ENCODE measurements around the gene PDE4D. TPM values are rescaled to one million over a fixed set of nuclear protein-coding genes. Genes with fewer than 3 reads are reported as not detected.

Gene PDE4D
- total RNA-seq, 1 experiment from 2014 or later, result 3.3 TPM

GRCh38 chr5:59826996-59827395 lies 66.5 kb downstream of the PDE4D start:
- ChIA-PET POLR2A (no interaction called here), CTCF (interaction anchor here (0.9 kb wide), 1 partner anchor 469 kb away, joined by 3 read pairs; no protein-coding TSS in a partner anchor)
- no peak for DNase-seq (ENCODE audit: low spot score)
- no peak for ATAC-seq
- H3K27ac Mint-ChIP-seq, result no peak overlapping the region
- H3K4me1 Mint-ChIP-seq, result peaks cover 33% of the 10 kb centered on the region
- TF ChIP-seq TCF7 (CRISPR knock-in tag; IDR thresholded peaks at IDR 0.05; ENCODE audit: low read depth) (no peak), ELF4 (CRISPR knock-in tag; IDR thresholded peaks at IDR 0.05; ENCODE audit: low read depth) (no peak), FOXP4 (CRISPR knock-in tag; IDR thresholded peaks at IDR 0.05) (no peak), PRDM15 (CRISPR knock-in tag; IDR thresholded peaks at IDR 0.05) (no peak), ZNF317 (CRISPR knock-in tag; IDR thresholded peaks at IDR 0.05; ENCODE audit: borderline replicate concordance, low read depth) (no peak), ZNF671 (CRISPR knock-in tag; IDR thresholded peaks at IDR 0.05) (no peak), MXD4 (CRISPR knock-in tag; IDR thresholded peaks at IDR 0.05; ENCODE audit: borderline replicate concordance) (no peak)
- TF ChIP-seq, protein P1, sequence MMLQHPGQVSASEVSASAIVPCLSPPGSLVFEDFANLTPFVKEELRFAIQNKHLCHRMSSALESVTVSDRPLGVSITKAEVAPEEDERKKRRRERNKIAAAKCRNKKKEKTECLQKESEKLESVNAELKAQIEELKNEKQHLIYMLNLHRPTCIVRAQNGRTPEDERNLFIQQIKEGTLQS (CRISPR knock-in tag; conservative IDR thresholded peaks at IDR 0.05), result no peak
- TF ChIP-seq, protein P2, sequence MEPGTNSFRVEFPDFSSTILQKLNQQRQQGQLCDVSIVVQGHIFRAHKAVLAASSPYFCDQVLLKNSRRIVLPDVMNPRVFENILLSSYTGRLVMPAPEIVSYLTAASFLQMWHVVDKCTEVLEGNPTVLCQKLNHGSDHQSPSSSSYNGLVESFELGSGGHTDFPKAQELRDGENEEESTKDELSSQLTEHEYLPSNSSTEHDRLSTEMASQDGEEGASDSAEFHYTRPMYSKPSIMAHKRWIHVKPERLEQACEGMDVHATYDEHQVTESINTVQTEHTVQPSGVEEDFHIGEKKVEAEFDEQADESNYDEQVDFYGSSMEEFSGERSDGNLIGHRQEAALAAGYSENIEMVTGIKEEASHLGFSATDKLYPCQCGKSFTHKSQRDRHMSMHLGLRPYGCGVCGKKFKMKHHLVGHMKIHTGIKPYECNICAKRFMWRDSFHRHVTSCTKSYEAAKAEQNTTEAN (CRISPR knock-in tag; IDR thresholded peaks at IDR 0.05), result no peak
- no peaks in the 10 kb centered on the region for H3K27me3 Mint-ChIP-seq (ENCODE audit: low read depth)
- no peak overlapping the region for H3K4me3 Mint-ChIP-seq
- no peaks in the 10 kb centered on the region for H3K36me3 Mint-ChIP-seq
- no peaks in the 10 kb centered on the region for H3K9me3 Mint-ChIP-seq

GRCh38 chr5:59823420-59823819 lies 70.1 kb downstream of the PDE4D start:
- Mint-ChIP-seq H3K4me3 (no peak overlapping the region), H3K27ac (no peak overlapping the region), H3K27me3 (ENCODE audit: low read depth) (no peaks in the 10 kb centered on the region), H3K9me3 (no peaks in the 10 kb centered on the region), H3K36me3 (no peaks in the 10 kb centered on the region), H3K4me1 (peaks cover under 1% of the 10 kb centered on the region)
- ATAC-seq, result no peak
- POLR2A ChIA-PET, result no interaction called here
- DNase-seq (ENCODE audit: low spot score), result no peak
- CTCF ChIA-PET, result no interaction called here
- no peak for TF ChIP-seq PRDM15 (CRISPR knock-in tag; IDR thresholded peaks at IDR 0.05)
- TF ChIP-seq NFE2L1 (CRISPR knock-in tag; IDR thresholded peaks at IDR 0.05), result no peak
- TF ChIP-seq SMAD4 (CRISPR knock-in tag; IDR thresholded peaks at IDR 0.05), result no peak
- TF ChIP-seq ZNF281 (CRISPR knock-in tag; IDR thresholded peaks at IDR 0.05), result no peak
- no peak for TF ChIP-seq OVOL2 (CRISPR knock-in tag; IDR thresholded peaks at IDR 0.05; ENCODE audit: borderline replicate concordance)
- TF ChIP-seq CREM (CRISPR knock-in tag; IDR thresholded peaks at IDR 0.05), result no peak
- TF ChIP-seq ZSCAN18 (CRISPR knock-in tag; IDR thresholded peaks at IDR 0.05), result no peak
- TF ChIP-seq TEAD1 (CRISPR knock-in tag; IDR thresholded peaks at IDR 0.05), result no peak
- TF ChIP-seq GTF2I (CRISPR knock-in tag; conservative IDR thresholded peaks at IDR 0.05), result no peak
